OCI-LY3 (cell line): ENCODE data around the gene HOXA11.

Source experiments
- H2AFZ ChIP-seq: fragments of 200-600, 300-600 bp; shearing (Covaris generic); 2 replicates; pipeline ENCODE4 v1.6.0; 2014; ENCODE audit warnings: antibody characterized with exemption, low read depth, low read length
- H3K27ac ChIP-seq: fragments of 200-600, 300-600 bp; sonication (generic); 2 replicates; pipeline ENCODE4 v1.5.1; 2014; ENCODE audit warnings: mild to moderate bottlenecking, low read length, moderate library complexity, mixed read lengths
- H3K27me3 ChIP-seq: fragments of 200-600, 300-600 bp; sonication (generic); 2 replicates; pipeline ENCODE4 v1.6.1; 2014; ENCODE audit warnings: low read depth, low read length, mixed read lengths
- H3K36me3 ChIP-seq: fragments of 200-600, 300-600 bp; sonication (generic); replicated peaks from 2 replicates; pipeline ENCODE3; 2014; ENCODE audit warnings: low read depth, low read length, mixed read lengths
- H3K4me1 ChIP-seq: fragments of 300-600, 200-600 bp; sonication (generic); 2 replicates; pipeline ENCODE4 v1.6.1; 2014; ENCODE audit warnings: low read length, mixed read lengths
- H3K4me2 ChIP-seq: fragments of 200-600, 300-600 bp; sonication (generic); 2 replicates; pipeline ENCODE4 v1.6.1; 2014; ENCODE audit warnings: low read length, mixed read lengths
- H3K4me3 ChIP-seq: fragments of 300-600, 200-600 bp; sonication (generic); 2 replicates; pipeline ENCODE4 v1.5.1; 2014; ENCODE audit warnings: antibody characterized with exemption, mild to moderate bottlenecking, low read length, moderate library complexity
- H3K79me2 ChIP-seq: fragments of 300-600, 200-600 bp; shearing (Covaris generic); 2 replicates; pipeline ENCODE4 v1.6.1; 2014; ENCODE audit warnings: mild to moderate bottlenecking, low read length, mixed read lengths
- H3K9ac ChIP-seq: fragments of 300-600, 200-600 bp; shearing (Covaris generic); 2 replicates; pipeline ENCODE4 v1.6.0; 2014; ENCODE audit warnings: mild to moderate bottlenecking, low read length, moderate library complexity
- H3K9me3 ChIP-seq: fragments of 200-600, 300-600 bp; shearing (Covaris generic); 2 replicates; pipeline ENCODE4 v1.6.1; 2014; ENCODE audit warnings: low read length, mixed read lengths; ENCODE audit not compliant: insufficient read depth
- H4K20me1 ChIP-seq: fragments of 200-600, 300-600 bp; sonication (generic); 2 replicates; pipeline ENCODE4 v1.6.1; 2016; ENCODE audit warnings: low read length, mixed read lengths; ENCODE audit not compliant: insufficient read depth
- EZH2phosphoT487 ChIP-seq: fragments of 200-600 bp; shearing (Covaris generic); IDR thresholded peaks from 2 replicates; pipeline ENCODE4 v1.6.1; 2018; ENCODE audit warnings: antibody characterized with exemption, mixed run types, low read depth
- TF ChIP-seq, protein P1 (sequence below): fragments of 200-600, 300-600 bp; sonication (generic); IDR thresholded peaks from 2 replicates; pipeline ENCODE4 v1.5.1; 2014; ENCODE audit warnings: antibody characterized with exemption, low read length, low read depth

HOXA11 gene

DNA sequence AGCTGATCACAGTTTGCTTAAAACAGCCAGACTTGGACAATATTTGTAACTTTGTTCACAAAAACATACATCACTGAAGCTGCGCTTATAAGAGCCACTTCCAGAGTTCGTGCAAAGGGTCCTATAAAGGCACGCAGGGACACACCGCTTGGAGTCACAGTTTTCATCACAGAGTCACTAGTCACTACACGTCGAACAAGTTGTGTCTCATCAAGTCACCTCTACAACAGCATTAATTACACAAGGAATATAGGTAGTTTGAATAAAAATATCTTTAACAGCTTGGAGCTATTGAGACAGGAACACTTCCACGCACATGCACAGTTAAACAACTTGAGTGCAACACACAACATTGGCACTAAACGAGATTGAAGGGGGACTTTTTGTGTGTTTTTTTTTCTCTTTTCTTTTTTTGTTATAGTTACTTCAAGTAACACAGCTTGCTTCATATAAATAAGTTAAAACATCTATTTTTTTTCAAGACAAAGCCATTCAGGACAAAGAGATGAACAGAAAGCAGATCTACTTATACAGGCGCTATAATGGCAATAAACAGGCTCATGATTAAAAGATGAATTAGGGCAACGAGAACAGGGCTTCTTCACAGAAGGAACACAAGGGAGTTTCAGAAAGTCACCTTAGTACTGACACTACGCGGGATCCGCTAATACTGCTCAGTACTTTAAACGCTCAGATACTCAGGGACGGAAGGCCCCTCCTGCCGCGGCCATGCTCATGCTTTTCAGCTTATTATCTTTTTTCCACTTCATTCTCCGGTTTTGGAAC, 43.7 kb downstream of the HOXA11 start:
- Histone ChIP-seq H3K36me3 (no peaks in the 10 kb centered on the region), H3K9ac (no peak overlapping the region), H3K9me3 (no peaks in the 10 kb centered on the region), H4K20me1 (no peaks in the 10 kb centered on the region), H3K27me3 (peaks cover 6% of the 10 kb centered on the region), H2AFZ (no peak overlapping the region), H3K4me3 (no peak overlapping the region), H3K27ac (no peak overlapping the region), H3K79me2 (no peaks in the 10 kb centered on the region), H3K4me2 (no peak overlapping the region), H3K4me1 (peaks cover 6% of the 10 kb centered on the region; the same call in 1 of the 2 replicates)
- TF ChIP-seq, protein P1, sequence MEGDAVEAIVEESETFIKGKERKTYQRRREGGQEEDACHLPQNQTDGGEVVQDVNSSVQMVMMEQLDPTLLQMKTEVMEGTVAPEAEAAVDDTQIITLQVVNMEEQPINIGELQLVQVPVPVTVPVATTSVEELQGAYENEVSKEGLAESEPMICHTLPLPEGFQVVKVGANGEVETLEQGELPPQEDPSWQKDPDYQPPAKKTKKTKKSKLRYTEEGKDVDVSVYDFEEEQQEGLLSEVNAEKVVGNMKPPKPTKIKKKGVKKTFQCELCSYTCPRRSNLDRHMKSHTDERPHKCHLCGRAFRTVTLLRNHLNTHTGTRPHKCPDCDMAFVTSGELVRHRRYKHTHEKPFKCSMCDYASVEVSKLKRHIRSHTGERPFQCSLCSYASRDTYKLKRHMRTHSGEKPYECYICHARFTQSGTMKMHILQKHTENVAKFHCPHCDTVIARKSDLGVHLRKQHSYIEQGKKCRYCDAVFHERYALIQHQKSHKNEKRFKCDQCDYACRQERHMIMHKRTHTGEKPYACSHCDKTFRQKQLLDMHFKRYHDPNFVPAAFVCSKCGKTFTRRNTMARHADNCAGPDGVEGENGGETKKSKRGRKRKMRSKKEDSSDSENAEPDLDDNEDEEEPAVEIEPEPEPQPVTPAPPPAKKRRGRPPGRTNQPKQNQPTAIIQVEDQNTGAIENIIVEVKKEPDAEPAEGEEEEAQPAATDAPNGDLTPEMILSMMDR: no peak
- no peak for TF ChIP-seq EZH2phosphoT487

- Histone ChIP-seq H3K4me3 (no peak overlapping the region), H4K20me1 (no peaks in the 10 kb centered on the region), H3K36me3 (no peaks in the 10 kb centered on the region), H2AFZ (no peak overlapping the region), H3K9me3 (no peaks in the 10 kb centered on the region), H3K27me3 (peaks cover 6% of the 10 kb centered on the region), H3K4me1 (peaks cover 16% of the 10 kb centered on the region), H3K4me2 (no peak overlapping the region), H3K27ac (no peak overlapping the region), H3K9ac (no peak overlapping the region), H3K79me2 (no peaks in the 10 kb centered on the region)
- no peak for TF ChIP-seq EZH2phosphoT487
- TF ChIP-seq, protein P1: no peak
Measured at GRCh38 chr7:27140126-27140857, 44.7 kb downstream of the HOXA11 start.

DNA sequence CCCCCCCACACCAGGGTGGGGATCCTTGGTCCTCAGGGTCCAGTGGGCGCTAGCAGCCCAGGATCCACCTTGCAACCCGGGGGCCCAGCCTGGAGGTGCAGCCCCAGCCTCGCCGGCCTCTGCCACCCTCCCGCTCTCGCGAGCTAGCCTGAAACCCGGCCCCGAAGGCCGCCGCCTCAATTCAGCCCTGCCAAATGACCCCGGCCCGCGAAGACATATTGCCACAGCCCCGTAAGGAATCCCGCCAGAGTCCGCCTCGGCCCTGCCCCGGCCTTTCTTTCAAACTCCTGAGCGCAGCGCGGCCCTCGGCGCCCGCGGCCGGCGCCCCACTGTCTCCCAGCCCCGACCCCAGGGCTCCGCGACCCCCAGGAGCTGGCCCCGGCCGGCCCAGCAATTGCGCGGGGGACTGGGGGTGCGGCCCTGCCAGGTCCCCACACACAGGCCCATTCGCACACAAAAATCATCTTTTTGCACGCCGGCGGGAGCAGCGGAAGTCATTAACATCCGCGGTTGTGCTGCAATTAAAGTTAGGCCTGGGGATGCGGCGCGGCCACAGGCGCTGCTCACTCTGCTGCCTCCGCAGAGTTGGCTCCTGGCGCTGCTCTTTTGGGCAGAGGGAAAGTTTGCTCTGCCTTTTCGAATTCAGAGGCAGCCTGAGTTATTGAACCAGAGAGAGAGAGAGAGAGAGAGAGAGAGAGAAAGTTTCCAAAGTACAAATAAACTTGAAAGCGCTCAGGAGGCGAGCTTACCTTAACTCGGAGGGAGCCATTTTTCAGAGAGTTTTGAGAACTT, 45.5 kb downstream of the HOXA11 start:
- Histone ChIP-seq H3K79me2 (no peaks in the 10 kb centered on the region), H3K27ac (no peak overlapping the region), H3K4me3 (no peak overlapping the region), H4K20me1 (peaks cover 6% of the 10 kb centered on the region; the same call in 1 of the 2 replicates), H3K27me3 (peaks cover 6% of the 10 kb centered on the region), H3K4me2 (no peak overlapping the region), H3K9me3 (no peaks in the 10 kb centered on the region), H3K4me1 (peaks cover 24% of the 10 kb centered on the region), H2AFZ (no peak overlapping the region), H3K36me3 (no peaks in the 10 kb centered on the region), H3K9ac (no peak overlapping the region)
- TF ChIP-seq, protein P1: no peak
- no peak for TF ChIP-seq EZH2phosphoT487

- no peaks in the 10 kb centered on the region for H3K9me3 ChIP-seq
- H3K4me1 ChIP-seq: peaks cover 30% of the 10 kb centered on the region
- H3K4me2 ChIP-seq: no peak overlapping the region
- H3K27me3 ChIP-seq: peaks cover 6% of the 10 kb centered on the region
- H3K4me3 ChIP-seq: no peak overlapping the region
- TF ChIP-seq, protein P1: no peak
- no peak for TF ChIP-seq EZH2phosphoT487
- H3K27ac ChIP-seq: no peak overlapping the region
- H4K20me1 ChIP-seq: peaks cover 7% of the 10 kb centered on the region; the same call in 1 of the 2 replicates
- H3K36me3 ChIP-seq: no peaks in the 10 kb centered on the region
- no peak overlapping the region for H3K9ac ChIP-seq
- H2AFZ ChIP-seq: no peak overlapping the region
- H3K79me2 ChIP-seq: no peaks in the 10 kb centered on the region
Measured at GRCh38 chr7:27138985-27139333, 46.1 kb downstream of the HOXA11 start.
